AG04449 (cell line): ENCODE measurements around the gene ECM1.

Experiments
- CTCF ChIA-PET: fragments of 350-600 bp; formaldehyde crosslinking; extraction: SDS; loops from one replicate; lab custom pipeline; 2021; ENCODE audit warnings: antibody characterized with exemption; lab: Yijun Ruan, JAX
- POLR2A ChIA-PET: fragments of 400-600, 350-600 bp; formaldehyde crosslinking; extraction: SDS; loops from one replicate; lab custom pipeline; 2020; ENCODE audit warnings: antibody characterized with exemption, inconsistent platforms; lab: Yijun Ruan, JAX
- DNase-seq: peaks from one replicate; pipeline ENCODE4 v3.0.0-alpha.2; 2010; ENCODE audit warnings: low read depth, low spot score
- H3K4me3 ChIP-seq: 2 replicates; pipeline ENCODE4 v1.5.1; 2011; ENCODE audit warnings: low read depth, mild to moderate bottlenecking, control low read depth, low read length
- TF ChIP-seq, protein P1 (sequence below): IDR thresholded peaks from one replicate; pipeline ENCODE4 v1.5.1; 2011; ENCODE audit warnings: mild to moderate bottlenecking, moderate library complexity, low read length, control low read depth, inconsistent platforms; ENCODE audit not compliant: insufficient read depth; ENCODE audit errors: missing control alignments

Gene ECM1

DNA sequence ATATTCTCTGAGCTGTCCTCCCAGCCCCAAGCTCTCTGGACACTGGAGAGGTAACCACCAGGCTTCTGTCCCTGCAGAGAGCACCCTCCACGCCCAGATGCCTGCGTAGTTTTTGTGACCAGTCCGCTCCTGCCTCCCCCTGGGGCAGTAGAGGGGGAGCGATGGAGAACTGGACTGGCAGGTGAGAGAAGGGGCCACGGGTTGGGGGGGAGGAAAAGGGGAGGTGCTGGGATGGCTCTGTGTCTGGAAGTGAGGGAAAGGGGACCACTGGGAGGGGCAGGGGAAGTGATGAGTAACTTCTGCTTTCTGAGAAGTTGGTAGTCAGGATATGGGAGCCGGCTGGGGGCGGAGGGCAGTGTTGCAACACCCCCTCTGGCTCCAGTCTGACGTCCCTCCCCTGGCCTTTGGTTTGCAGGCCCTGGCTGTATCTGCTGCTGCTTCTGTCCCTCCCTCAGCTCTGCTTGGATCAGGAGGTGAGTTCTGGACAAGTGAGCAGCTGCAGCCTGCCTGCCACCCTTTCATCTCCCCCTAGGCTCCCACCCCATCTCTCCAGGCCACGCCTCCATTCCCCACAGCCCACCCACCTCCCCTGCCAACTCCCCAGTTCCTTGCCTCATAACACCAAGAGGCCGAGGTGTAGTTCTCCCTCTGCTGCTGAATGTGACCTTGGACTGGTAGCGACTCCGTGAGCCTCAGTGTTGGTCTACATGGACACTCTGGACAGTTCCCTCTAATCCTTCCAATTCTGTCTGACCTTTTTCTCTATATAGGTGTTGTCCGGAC is 44.4 kb downstream of the ECM1 start:
- CTCF ChIA-PET = interaction anchor here (0.7 to 13.4 kb wide), 8 partner anchors 7 to 297 kb away, joined by 3 to 133 read pairs (median 4); no protein-coding TSS in a partner anchor
- DNase-seq = no peak
- no peak overlapping the region for H3K4me3 ChIP-seq
- TF ChIP-seq, protein P1, sequence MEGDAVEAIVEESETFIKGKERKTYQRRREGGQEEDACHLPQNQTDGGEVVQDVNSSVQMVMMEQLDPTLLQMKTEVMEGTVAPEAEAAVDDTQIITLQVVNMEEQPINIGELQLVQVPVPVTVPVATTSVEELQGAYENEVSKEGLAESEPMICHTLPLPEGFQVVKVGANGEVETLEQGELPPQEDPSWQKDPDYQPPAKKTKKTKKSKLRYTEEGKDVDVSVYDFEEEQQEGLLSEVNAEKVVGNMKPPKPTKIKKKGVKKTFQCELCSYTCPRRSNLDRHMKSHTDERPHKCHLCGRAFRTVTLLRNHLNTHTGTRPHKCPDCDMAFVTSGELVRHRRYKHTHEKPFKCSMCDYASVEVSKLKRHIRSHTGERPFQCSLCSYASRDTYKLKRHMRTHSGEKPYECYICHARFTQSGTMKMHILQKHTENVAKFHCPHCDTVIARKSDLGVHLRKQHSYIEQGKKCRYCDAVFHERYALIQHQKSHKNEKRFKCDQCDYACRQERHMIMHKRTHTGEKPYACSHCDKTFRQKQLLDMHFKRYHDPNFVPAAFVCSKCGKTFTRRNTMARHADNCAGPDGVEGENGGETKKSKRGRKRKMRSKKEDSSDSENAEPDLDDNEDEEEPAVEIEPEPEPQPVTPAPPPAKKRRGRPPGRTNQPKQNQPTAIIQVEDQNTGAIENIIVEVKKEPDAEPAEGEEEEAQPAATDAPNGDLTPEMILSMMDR = no peak
- POLR2A ChIA-PET = interaction anchor here (1.7 kb wide), 1 partner anchor 8 kb away, joined by 8 read pairs; no protein-coding TSS in a partner anchor

DNA sequence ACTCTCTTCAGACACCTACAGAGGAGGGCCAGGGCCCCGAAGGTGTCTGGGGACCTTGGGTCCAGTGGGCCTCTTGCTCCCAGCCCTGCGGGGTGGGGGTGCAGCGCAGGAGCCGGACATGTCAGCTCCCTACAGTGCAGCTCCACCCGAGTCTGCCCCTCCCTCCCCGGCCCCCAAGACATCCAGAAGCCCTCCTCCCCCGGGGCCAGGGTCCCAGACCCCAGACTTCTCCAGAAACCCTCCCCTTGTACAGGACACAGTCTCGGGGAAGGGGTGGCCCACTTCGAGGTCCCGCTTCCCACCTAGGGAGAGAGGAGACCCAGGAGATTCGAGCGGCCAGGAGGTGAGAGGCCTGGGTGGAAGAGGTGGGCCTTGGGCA is 45.0 kb downstream of the ECM1 start:
- CTCF ChIA-PET = interaction anchor here (0.7 to 13.4 kb wide), 7 partner anchors 7 to 297 kb away, joined by 3 to 133 read pairs (median 4); no protein-coding TSS in a partner anchor
- POLR2A ChIA-PET = interaction anchor here (0.9 kb wide), 1 partner anchor 40 kb away, joined by 3 read pairs; no protein-coding TSS in a partner anchor
- DNase-seq = no peak
- TF ChIP-seq, protein P1 = no peak
- no peak overlapping the region for H3K4me3 ChIP-seq

DNA sequence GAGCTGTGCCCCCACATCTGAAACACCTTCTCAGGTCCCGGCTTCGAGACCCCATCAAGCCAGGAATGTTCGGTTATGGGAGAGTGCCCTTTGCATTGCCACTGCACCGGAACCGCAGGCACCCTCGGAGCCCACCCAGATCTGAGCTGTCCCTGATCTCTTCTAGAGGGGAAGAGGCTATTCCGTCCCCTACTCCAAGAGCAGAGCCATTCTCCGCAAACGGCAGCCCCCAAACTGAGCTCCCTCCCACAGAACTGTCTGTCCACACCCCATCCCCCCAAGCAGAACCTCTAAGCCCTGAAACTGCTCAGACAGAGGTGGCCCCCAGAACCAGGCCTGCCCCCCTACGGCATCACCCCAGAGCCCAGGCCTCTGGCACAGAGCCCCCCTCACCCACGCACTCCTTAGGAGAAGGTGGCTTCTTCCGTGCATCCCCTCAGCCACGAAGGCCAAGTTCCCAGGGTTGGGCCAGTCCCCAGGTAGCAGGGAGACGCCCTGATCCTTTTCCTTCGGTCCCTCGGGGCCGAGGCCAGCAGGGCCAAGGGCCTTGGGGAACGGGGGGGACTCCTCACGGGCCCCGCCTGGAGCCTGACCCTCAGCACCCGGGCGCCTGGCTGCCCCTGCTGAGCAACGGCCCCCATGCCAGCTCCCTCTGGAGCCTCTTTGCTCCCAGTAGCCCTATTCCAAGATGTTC is 45.6 kb downstream of the ECM1 start:
- no peak for DNase-seq
- POLR2A ChIA-PET = interaction anchor here (0.6 to 0.9 kb wide), 3 partner anchors 9 to 69 kb away, joined by 3 to 4 read pairs (median 4); no protein-coding TSS in a partner anchor
- CTCF ChIA-PET = interaction anchor here (0.8 to 19.4 kb wide), 5 partner anchors 18 to 88 kb away, joined by 3 to 315 read pairs (median 3); partner anchors contain the start of gene ENSA
- TF ChIP-seq, protein P1 = no peak
- H3K4me3 ChIP-seq = no peak overlapping the region

DNA sequence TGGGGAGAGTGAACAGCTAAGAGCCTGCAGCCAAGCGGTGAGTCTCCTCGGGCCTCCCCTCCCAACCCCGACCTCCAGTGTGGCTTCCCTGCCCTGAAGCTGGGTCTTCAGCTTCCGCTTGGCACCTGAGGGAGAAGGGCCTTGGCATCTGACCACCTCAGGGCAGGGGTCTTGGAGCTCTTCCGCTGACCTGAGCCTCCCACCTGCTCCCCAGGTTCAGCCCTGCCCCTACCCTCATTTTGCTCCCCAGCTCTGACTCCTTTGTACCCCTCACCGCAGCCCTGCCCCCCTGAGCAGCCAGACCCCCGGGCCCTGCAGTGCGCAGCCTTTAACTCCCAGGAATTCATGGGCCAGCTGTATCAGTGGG is 46.2 kb downstream of the ECM1 start:
- TF ChIP-seq, protein P1 = no peak
- DNase-seq = no peak
- no peak overlapping the region for H3K4me3 ChIP-seq
- ChIA-PET POLR2A (interaction anchor here (0.6 to 0.9 kb wide), 2 partner anchors 8 to 70 kb away, joined by 4 read pairs; no protein-coding TSS in a partner anchor), CTCF (interaction anchor here (0.8 to 19.4 kb wide), 6 partner anchors 10 to 89 kb away, joined by 3 to 315 read pairs (median 4); partner anchors contain the start of gene ENSA)

DNA sequence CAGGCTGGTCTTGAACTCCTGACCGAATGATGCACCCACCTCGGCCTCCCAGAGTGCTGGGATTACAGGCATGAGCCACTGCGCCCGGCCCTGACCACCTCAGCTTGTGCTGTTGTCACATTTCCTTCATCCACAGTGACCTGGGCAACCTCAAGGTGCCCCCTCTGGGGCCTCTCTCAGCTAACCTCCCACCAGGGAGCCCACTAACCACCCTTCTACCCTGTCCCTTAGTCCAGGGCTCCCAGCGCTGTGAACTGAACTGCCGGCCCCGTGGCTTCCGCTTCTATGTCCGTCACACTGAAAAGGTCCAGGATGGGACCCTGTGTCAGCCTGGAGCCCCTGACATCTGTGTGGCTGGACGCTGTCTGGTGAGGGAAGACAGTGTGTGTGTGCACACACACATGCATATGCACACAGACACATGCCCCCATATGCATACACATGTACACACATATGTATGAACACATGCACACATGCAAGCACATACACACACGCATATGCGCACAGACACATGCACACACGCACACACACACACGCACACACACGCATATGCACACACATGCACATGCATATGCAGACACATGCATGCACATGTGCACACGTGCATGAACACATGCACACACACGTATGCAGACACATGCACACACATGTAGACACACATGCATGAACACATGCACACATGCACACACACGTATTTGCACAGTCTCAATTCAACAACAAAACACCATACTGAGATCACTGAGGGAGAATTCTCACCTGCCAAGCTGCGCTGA is 47.5 kb downstream of the ECM1 start:
- ChIA-PET CTCF (interaction anchor here (1.3 to 19.4 kb wide), 3 partner anchors 9 to 65 kb away, joined by 5 to 315 read pairs (median 133); partner anchors contain the start of gene ENSA), POLR2A (interaction anchor here (1.1 kb wide), 1 partner anchor 24 kb away, joined by 4 read pairs; the partner anchor contains the start of gene MCL1)
- TF ChIP-seq, protein P1 = no peak
- DNase-seq = no peak
- H3K4me3 ChIP-seq = no peak overlapping the region
